Suppressor macrophage (primary cell): Measurements from ENCODE around the gene RABL6.
A peak's percentile ranks its signal among the peaks of the same experiment; 100 is the strongest.
"Not testable (repeated sequence)": the region's sequence is repeated elsewhere in the genome, so short reads cannot be mapped to it uniquely, and the experiment has no call there.

ENCODE experiments used
- DNase-seq, 4 experiments: peaks; one replicate each; pipeline ENCODE4 v3.0.0-alpha.2; 2020 to 2022

The RABL6 gene

GRCh38 chr9:136776947-136777346 is 30.8 kb upstream of the RABL6 start:
- no peak for DNase-seq

- DNase-seq, result no peak
These were observed 30.4 kb upstream of the RABL6 start for GRCh38 chr9:136777359-136777758.

GRCh38 chr9:136779808-136780207 is 27.9 kb upstream of the RABL6 start:
- no peak for DNase-seq

GRCh38 chr9:136782452-136782851 is 25.3 kb upstream of the RABL6 start:
- no peak for DNase-seq

GRCh38 chr9:136784249-136784996 is 23.3 kb upstream of the RABL6 start:
- DNase-seq, result peak; percentile 29 to 59 (median 50)

GRCh38 chr9:136784997-136785361 is 22.8 kb upstream of the RABL6 start:
- DNase-seq, result no peak

GRCh38 chr9:136785565-136786355 is 22.0 kb upstream of the RABL6 start:
- DNase-seq, result not testable (repeated sequence)

- no peak for DNase-seq
These were observed 21.3 kb upstream of the RABL6 start for GRCh38 chr9:136786451-136786850.

- not testable (repeated sequence) for DNase-seq
These were observed 20.8 kb upstream of the RABL6 start for GRCh38 chr9:136786983-136787382.

- DNase-seq, result peak; percentile 74 to 84 (median 82)
These were observed 19.9 kb upstream of the RABL6 start for GRCh38 chr9:136787690-136788400.

- DNase-seq, result not testable (repeated sequence)
These were observed 18.9 kb upstream of the RABL6 start for GRCh38 chr9:136788644-136789522.

GRCh38 chr9:136789523-136789937 is 18.2 kb upstream of the RABL6 start:
- DNase-seq, result no peak

- peak; percentile 100 for DNase-seq
These were observed 16.9 kb upstream of the RABL6 start, which contains the start of gene TMEM141 for GRCh38 chr9:136790640-136791515. Gene TMEM141 (plus strand): TSS chr9:136791344. CDS start chr9:136791371, 27 bp downstream.

- DNase-seq, result peak; percentile 55 to 79 (median 67)
These were observed 16.1 kb upstream of the RABL6 start for GRCh38 chr9:136791516-136792276.

GRCh38 chr9:136792321-136793085 is 15.2 kb upstream of the RABL6 start:
- DNase-seq, result peak in 1 of 4 experiments; percentile 14

GRCh38 chr9:136793086-136793946 is 14.4 kb upstream of the RABL6 start:
- DNase-seq, result peak in 1 of 4 experiments; percentile 13

- no peak for DNase-seq
These were observed 13.3 kb upstream of the RABL6 start for GRCh38 chr9:136794281-136794999.

GRCh38 chr9:136795000-136795348 is 12.8 kb upstream of the RABL6 start:
- peak; percentile 37 to 60 (median 58) for DNase-seq
